CD4-positive, alpha-beta T cell treated with Interleukin-2 at 100 ng/mL for 4 hours (primary cell): ENCODE results near the gene EDIL3.

Source experiments
- DNase-seq: peaks from one replicate; pipeline ENCODE4 v3.0.0-alpha.2; 2020; ENCODE audit warnings: low spot score

Gene EDIL3

GRCh38 chr5:84384604-84385575 is at the start of gene EDIL3:
Gene EDIL3 (minus strand): TSS chr5:84384880. CDS start chr5:84384374, 506 bp downstream.
- DNase-seq: no peak

GRCh38 chr5:84433461-84433860 is 48.8 kb upstream of the EDIL3 start:
- no peak for DNase-seq

DNA sequence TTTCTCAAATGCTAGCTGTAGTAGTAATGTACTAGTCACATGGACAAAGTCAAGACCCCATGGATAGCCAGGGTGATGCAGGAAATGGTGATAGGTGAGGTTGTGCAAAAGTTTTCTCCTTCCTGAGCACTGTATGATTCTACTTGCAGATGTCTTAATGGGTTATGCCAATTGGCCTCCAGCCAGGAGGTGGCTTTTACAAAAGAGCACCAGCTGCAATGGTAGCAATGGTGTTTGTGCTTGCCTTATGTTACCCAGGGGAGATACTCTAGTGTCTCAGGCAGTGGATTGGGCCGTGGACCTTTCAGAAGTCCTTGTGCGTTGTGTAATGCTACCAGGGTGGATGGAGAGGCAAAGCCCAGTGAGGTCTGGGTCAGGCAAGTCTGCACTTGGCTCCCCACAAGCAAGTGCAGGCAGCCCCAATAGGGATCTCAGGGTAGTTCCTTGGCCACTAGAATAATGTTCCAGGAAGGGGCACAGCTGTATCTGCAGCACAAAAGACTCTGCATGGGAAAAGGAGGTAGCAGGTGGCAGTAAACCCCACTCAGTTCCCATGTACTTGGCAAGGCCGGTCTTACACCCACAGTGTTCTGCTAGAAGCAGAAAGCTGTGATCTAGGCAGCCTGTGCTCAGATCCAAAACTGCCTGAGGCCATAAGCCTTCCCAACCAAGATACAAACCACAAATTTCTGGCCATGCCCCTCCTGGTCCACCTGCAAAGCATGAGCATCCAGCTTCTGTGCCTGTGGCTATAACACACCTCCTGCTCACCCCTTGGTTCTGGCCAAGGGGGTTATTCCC is 46.4 kb upstream of the EDIL3 start:
- no peak for DNase-seq

- DNase-seq: no peak
Observed at GRCh38 chr5:84430079-84430478, 45.4 kb upstream of the EDIL3 start.

DNA sequence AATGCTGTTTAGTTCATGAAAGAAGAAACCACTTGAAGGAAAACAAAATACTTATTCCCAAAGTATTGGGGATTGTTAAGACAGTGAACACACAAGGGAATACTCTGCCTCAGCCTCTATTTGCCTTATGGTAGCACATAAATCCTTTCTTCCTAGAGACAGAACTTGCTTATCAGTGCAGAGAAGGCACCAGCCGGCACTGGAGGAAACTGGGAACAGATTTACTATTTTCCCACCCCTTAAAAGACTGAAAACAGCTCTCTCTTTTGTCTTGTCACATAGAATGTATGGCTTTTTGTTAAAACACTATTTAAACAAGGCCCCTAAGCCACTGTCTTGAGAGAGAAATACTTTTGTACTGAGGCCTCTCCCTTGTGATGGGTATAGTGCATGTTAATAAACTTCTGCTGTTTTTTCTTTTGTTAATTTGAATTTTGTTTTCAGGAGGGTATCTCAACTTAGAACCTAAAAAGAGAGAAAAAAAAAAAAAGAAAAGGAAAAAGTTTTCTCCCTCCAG is 40.7 kb upstream of the EDIL3 start:
- no peak for DNase-seq

- DNase-seq: no peak
Observed at GRCh38 chr5:84419742-84420141, 35.1 kb upstream of the EDIL3 start.

DNA sequence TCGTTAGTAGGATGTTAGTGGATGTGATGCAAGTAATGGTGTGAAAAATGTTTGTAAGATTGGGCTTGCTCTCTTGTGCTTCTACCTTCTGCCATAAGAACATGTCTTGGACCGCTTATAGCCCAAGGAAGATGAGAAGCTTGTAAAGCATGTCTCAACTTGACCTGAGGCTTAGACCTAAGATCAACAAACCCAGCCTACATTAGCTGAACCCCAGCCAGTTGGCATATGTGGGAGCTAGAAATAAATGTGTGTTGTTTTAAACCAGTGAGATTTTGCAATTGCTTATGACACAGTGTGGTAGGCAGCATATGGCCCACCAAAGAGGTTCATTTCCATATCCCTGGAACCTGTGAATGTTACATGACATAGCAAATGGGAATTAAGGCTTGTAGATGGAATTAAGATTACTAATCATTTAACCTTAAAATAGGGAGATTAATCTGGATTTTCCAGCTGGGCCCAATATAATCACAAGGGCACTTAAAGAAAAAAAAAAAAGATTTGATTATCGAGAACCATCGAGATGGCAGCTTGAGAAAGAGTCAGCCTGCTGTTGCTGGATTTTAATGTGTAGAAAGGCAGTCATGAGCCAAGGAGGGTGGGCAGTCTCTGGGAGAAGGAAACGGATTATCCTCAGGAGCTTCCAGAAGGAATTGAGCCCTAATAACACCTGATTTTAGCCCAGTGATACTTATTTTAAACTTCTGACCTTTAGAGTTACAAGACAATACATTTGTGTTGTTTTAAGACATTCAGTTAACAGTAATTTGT is 27.3 kb upstream of the EDIL3 start:
- no peak for DNase-seq

- no peak for DNase-seq
Observed at GRCh38 chr5:84406111-84406510, 21.4 kb upstream of the EDIL3 start.

DNA sequence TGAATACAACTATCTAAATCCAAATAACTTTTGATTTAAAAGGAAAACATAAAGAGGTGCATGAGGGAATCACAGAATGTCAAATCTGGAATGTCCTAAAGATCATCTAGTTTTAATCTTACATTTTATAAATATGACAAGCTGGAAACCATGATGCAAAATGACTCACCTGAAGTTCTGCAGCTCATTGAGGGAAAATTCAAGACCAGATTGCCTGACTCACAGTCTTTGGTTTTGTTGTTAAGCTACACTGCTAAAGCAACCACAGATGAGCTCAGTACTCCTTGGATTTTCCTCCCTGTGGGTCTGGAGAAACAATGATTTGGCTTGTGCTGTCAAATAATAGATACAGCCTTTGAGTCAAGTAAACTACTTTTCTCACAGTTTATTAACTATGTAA is 19.1 kb upstream of the EDIL3 start:
- no peak for DNase-seq

- DNase-seq: no peak
Observed at GRCh38 chr5:84397385-84397784, 12.7 kb upstream of the EDIL3 start.

DNA sequence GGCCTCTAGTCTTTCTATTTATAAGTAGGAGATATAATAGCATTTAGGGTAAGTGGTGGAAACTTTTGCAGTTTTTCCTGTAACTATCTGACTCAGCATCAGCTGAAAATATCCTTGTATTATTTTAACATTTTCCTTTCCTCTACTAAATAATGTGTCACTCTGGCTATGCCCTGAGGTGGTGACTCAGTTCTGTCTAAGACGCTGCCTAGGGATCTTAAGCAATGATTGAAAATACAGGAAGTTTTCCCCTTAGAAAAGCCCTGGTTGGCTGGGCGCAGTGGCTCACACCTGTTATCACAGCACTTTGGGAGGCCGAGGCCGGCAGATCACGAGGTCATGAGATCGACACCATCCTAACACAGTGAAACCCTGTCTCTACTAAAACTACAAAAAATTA is 9.3 kb upstream of the EDIL3 start:
- DNase-seq: no peak

DNA sequence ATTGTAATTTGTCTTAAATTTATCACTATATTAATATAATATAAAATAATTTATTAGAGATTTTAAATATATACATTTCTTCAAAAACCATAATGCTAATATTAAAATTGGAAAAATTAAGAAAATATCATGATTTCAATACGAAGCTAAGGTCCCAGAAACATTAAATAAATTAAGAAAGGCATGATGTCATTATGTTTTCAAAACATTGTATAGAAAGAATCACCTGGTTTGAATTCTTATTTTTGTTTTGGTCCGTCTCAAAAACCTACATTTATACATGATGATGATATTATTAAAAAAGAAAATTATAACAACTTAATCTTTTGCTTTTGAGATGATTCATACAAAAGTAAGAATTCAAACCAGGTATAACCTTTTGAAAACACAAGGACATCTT is 8.2 kb upstream of the EDIL3 start:
- DNase-seq: no peak

DNA sequence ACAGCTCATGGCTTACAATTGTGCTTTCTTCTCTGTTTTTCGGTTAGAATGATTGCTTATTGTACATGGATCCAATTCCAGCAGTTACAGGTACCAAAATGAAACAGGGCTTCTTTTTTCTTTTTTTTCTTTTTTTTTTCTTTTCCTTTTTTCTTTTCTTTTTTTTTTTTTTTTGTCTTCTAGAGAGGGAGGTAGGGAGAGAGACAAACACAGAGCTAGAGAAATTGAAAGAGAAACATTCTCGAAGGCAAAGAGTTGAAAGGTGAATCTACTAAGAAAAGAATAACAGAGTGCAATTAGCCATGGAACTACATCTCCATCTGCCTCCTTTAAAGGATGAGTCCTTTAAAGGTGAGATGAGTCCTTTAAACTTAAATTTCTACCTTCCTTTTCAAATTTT is 1.0 kb upstream of the EDIL3 start:
- DNase-seq: no peak

DNA sequence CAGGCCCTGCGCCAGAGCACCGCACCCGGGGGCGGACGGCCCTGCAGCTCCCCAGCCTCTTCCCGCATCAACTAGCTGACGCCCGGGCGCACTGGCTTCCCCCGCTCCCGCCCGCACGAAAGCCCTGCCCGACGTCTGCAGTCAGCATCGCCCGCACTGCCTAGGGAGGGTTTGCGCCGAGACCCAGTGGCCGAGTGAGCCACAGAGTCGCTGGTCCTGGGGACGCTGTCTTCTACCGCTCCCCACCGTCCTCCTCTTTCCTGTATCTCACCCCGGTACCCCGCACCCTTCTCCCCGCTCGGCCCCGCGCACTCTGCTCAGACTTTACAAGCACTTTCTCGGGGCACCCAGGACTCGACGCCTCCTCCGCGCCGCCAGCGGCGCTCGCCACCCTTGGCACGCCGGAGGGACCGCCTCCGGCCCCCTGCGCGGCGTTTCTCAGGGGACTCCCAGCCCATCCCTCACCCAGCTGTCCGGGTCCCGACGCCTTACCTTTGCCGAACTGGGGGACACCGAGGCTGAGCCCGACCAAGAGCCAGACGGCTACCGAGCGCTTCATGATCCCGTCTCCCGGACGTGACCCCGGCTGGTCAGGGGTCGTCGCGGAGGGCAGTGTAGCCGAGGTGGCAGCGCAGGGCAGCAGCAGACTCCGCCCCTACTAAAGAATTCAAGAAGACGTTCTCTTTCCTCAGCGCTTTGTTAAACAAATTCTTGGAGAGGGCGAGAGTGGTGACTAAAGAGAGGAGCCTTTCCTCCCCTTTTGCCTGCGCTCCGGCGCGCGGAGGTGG is 670 bp downstream of the EDIL3 start:
- DNase-seq: no peak

DNA sequence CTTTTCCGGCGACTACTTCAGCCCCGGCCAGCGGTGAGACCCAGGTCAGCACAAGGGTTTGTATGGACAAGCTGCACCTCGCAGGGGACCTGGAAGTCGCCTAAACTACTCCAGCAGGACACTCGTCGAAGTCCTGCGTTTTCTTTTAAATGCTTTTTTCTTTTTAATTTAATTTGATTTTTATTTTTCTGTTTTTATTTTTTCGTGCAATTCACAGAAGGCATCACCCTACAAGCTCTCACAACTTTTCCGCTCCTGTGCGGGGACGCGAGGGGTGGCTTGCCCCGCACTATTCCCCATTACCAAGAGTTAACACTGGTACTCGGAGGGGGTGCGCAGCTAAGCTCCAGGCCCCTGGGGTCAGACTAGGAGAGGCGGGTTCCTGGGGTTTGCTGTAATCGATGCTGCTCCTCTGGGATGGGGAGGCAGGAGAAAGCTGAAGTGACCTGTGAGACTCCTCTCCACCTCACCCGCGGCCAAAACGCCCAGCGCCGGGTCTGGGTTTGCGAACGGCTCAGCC is 1.3 kb downstream of the EDIL3 start:
- DNase-seq: no peak

- no peak for DNase-seq
Observed at GRCh38 chr5:84382363-84383295, 2.1 kb downstream of the EDIL3 start.

DNA sequence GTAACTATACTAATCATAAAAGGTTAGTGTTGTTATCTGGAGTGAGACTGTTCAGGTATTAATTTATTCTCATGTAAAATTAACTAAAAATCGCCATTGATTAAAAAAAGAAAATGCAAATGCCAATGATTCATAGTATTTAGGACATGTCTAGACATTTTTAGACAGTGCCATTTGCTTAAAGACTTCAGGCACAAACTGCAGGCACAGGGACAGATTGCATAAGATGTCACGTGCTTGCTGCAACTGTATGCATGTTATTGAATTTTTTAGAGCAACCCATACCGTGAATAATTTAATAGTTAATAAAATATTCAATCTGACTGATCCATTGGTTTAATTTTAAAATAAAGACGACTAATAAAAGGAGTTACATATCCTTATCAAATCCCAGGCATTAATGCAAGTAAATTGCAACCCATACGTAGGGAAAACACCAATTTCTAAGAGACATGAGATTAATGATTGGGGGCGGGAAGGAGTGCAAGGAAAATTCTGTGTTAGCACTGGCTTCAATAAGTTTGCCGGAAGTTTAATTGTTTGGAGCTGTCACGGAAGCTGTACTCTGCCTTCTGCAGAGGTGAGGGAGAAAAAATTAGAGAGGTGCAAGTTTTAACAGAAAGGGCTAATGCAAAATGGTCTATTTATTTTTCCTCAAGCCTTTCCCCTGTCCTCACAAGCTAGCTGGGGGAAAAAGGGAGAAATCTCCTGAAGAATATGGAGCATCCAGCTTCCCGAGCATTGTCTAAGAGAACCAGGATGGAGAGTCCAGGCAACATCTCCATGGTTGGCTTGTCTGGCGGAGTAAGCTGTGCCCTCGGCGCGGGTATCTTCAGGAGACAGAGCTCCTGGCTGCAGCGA is 2.9 kb downstream of the EDIL3 start:
- DNase-seq: no peak

DNA sequence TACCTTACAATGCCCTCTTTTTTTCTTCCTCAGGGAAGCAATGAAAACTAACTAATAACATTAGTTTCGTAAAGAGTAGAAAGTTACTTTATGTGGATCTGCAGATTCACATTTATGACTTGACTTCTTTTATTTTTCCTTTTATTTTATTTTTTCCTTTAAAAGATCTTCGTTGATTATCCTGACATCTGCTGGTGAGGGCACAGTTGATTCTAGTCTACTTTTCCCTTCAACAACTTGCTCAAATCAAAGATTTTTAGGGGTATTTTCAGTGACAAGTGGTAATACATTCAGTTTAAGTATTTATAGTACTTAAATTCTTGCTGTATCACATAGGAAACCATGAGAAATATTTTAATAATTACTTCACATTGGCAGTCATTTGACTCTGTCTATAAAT is 4.9 kb downstream of the EDIL3 start:
- DNase-seq: no peak

- DNase-seq: no peak
Observed at GRCh38 chr5:84378961-84379360, 5.7 kb downstream of the EDIL3 start.
